GM23248 (cell line): ENCODE measurements around the gene CAPN13.

ENCODE experiments used
- EZH2 ChIP-seq: fragments of 200-600 bp; sonication (generic); IDR thresholded peaks from 2 replicates; pipeline ENCODE4 v1.6.1; 2018; ENCODE audit warnings: antibody characterized with exemption, mild to moderate bottlenecking; ENCODE audit not compliant: insufficient read depth, poor library complexity, severe bottlenecking
- EZH2phosphoT487 ChIP-seq: fragments of 200-600 bp; sonication (generic); IDR thresholded peaks from 2 replicates; pipeline ENCODE4 v1.6.1; 2018; ENCODE audit warnings: antibody characterized with exemption, moderate library complexity, mild to moderate bottlenecking, low read depth; ENCODE audit not compliant: insufficient read depth

DNA sequence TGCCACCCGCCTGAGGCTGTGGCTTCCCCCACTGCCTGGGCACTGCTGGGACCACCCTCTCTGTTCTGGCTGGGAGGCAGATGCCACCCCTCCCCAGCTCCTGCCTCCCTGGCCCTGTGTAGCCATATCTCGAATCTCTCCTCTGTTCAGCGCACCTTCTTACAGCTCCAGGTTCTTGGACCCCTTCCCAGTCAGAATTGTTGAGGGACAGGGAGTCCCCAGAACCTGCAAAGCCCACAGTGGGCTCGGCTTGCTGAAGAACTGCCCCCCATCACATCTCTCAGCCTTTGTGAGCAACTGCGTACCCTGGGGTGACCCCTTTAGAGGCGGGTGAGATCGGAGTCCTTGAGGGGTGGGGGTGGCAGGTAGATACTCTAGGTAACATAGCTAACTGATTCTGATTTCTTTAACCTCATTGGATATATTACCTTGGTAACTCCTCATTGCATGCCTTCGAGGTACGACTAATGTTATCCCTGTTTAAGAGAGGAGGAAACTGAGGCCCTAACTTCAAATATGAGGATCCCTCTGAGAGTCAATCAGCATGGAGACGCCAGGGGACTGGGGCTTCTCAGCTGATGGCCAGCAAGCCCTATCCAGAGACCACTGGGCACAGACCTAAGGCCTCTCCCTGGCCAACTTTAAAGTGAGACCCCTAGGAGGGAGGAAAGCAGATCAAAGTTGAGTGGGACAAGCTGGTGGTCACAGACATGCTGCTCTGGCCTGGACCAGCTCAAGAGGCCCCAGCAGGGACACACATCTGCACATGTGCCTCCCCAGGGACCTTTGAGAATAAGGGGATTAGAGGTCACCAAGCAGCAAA, 101.3 kb downstream of the CAPN13 start:
- no peak for TF ChIP-seq EZH2
- TF ChIP-seq EZH2phosphoT487 = no peak
